Measurements from ENCODE around the gene WDR45B.
"Not testable (repeated sequence)": the region's sequence is repeated elsewhere in the genome, so short reads cannot be mapped to it uniquely, and the experiment has no call there.

The WDR45B gene

DNA sequence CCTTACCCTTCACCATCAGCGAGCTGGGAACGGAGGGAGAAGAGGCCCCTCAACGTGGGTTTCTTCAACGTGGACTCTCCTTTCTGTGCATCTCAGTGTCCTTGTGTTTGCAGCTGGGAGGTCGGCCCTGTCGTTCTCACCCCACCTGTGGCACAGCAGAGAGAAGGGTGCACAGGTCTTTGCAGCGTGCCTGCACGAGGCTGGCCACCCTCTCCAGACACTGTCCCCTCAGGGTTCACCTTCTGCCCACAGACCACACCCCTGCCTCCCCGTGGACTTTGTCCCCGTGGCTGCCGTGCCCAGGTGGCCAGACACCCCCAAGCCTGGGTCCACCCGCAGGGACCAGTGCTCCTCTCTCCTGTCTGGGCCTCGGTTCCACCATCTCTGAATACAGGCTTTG is 7.3 kb upstream of the WDR45B start:
- DNase-seq: no peak

DNA sequence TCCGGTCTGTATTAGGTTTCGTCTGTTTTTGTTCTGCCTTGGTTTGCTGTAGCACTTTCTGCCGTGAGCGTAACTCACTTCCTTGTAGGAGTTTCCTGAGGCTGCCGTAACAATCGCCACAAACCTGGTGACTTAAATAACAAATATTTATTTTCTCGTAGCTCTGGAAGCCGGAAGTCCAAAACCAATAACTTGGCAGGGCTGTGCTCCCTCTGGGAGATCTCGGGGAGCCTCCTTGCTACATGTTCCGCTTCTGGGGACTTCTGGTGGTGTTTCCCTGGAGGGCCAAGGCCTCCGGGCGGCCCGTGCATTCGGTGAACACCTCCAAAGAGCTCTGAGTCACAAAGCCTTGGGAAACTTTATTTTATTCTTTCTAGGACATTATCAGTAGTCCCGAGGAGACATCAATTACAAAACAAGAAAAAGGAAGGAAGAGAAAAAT is 6.8 kb upstream of the WDR45B start:
- DNase-seq: no peak

- DNase-seq: not testable (repeated sequence)
Observed at GRCh38 chr17:82654611-82655010, 6.4 kb upstream of the WDR45B start.

- DNase-seq: no peak
Observed at GRCh38 chr17:82653651-82654528, 5.6 kb upstream of the WDR45B start.

GRCh38 chr17:82650723-82651122 is 2.5 kb upstream of the WDR45B start:
- no peak for DNase-seq

DNA sequence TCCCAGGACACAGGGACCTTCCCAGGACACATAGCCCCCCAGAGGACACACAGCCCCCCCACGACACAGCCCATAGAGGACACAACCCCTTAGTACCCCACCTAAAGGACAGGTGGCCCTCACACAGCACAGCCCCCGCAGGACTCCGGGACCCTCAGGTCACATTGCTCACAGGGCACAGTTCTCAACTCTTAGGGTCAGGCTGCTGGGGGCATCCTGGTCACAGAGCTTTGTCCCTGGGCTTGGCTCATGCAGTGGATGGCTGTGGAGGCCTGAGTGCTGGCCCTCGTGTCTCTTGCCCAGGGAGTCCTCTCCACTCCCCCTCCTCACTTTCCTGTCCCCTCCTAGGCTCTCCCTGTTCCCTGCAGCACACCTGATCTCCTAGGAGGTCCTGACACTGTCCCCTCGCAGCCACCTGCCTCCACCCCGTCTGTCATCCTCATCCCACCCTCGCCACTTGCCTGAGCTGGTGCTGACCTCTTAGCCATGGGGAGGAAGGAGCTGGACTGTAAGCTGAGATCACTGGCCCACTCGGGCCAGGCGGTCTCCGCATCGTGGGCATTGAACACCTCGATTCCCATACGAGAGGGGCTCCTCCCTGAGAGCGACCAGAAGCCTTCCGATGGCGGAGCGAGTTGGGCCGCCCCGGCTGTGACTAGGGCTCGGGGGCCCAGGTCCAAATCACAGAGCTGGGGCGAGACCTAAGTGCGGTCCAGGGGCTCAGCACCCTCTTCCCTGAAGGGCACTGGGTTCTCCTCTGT is 1.4 kb upstream of the WDR45B start:
- no peak for DNase-seq

DNA sequence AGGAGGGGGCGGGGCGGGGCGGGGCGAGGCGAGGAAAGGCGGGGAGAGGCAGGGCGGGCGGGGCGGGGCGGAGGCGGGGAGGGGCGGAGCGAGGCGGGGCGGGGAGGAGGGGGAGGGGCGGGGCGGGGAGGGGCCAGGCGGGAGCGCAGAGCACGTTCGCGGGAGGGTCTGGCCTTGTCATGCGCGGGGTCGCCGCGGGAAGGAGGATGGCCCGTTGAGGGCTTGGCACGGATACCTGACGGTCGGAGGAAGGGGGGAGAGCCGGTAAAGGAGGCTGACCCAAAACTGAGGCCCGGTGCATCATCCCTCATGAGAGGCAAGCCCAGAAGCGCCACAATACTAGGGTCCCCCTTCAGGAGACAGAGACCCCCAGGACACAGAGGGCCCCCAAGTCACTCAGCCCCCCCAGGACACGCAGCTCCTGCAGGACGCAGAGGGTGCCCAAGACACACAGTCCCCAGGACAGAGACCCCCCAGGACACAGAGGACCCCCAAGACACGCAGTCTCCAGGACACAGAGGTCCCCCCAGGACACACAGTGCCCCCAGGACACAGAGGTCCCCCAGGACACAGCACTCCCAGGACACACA is 593 bp upstream of the WDR45B start:
- no peak for DNase-seq

GRCh38 chr17:82647593-82648164 is 565 bp downstream of the WDR45B start:
- no peak for DNase-seq

GRCh38 chr17:82645516-82645915 is 2.7 kb downstream of the WDR45B start:
- no peak for DNase-seq

DNA sequence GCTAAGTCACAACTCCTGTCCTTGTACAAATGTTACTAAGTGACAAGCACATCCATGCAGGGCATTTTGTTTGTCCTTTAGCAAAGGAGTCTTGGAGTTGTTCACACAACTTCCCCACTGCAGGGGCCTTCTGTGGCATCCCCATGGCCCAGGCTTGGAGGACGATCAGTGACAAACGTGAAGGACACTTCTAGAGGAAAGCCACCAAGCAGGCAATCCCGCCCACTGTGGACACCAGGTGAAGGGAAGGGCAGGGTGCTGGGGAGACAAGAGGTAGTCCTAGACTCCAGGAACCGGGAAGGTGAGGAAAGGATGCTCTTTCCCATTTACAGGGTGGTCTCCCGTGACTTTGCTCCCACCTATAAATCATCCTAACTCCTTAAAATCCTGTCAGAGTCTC is 4.1 kb downstream of the WDR45B start:
- DNase-seq: no peak

DNA sequence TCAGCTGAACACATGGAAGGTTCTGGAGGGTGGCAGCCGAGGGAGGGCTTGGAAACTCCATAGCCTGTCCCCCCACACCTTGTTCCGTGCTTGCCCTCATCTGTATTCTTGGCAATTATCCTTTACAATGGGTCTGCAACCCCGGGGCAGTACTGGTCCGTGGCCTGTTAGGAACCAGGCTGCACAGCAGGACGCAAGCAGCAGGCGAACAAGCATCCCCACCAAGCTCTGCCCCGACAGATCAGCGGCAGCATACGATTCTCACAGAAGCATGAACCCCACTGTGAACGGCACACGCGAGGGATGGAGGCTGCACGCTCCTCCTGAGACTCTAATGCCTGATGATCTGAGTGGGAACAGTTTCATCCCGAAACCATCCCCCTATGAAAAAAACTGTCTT is 6.2 kb downstream of the WDR45B start:
- DNase-seq: no peak

- DNase-seq: no peak
Observed at GRCh38 chr17:82640036-82640435, 8.2 kb downstream of the WDR45B start.

DNA sequence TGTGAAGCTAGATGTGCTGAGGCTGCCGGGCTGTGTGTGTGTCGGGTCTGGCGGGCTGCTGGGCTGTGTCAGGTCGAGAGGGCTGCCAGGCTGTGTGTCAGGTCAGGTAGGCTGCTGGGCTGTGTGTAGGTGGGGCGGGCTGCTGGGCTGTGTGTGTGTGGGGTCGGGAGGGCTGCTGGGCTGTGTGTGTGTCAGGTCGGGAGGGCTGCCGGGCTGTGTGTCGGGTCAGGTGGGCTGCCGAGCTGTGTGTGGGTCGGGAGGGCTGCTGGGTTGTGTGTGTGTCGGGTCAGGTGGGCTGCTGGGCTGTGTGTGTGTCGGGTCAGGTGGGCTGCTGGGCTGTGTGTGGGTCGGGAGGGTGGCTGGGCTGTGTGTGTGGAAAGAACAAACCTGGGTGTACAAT is 8.6 kb downstream of the WDR45B start:
- no peak for DNase-seq

GRCh38 chr17:82638183-82638773 is 10.0 kb downstream of the WDR45B start:
- DNase-seq: no peak

DNA sequence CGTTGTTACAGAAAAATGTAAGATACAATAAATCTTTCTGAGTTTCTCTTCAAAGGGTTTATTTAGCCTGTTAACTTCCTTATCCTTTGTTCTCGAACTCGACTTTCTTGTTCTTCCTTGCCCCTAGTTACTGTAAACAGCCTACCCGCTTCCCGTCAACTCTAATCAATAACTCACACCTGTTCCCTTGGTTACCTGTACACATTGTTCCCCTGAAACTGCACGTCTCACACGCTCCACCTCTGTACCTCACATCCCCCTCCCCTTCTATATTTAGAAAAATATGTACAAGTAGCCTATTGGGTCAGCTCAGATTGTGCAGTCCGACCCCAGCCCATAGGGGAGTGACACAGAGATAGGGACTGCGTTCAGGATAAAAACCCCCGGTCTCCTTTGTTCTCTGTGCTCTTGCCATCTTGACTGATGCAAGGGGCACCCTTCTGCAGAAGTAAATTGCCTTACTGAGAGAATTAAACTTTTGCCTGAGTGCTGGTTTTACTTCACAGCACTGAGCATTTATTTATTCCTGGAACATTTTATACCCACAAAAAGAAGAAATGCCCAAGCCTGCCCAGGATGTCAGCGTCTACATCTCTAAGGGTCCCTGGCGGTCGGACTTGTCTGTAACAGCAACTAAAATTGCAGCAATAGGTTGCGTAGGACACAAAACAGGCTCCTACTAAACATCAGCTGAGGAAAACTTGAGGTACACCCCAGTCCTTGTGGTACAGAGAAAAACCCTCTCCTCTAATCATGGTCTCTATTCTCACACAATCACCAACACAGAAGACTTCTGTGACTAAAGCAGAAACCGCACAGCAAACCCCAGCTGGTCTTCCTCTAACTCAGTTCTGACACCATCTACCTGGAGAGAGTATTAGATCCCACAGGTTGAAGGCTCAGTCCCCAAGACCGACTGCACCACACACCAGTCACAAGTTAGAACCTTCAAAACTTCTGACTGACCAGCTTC is 11.3 kb downstream of the WDR45B start:
- no peak for DNase-seq

GRCh38 chr17:82633343-82633742 is 14.9 kb downstream of the WDR45B start:
- no peak for DNase-seq

DNA sequence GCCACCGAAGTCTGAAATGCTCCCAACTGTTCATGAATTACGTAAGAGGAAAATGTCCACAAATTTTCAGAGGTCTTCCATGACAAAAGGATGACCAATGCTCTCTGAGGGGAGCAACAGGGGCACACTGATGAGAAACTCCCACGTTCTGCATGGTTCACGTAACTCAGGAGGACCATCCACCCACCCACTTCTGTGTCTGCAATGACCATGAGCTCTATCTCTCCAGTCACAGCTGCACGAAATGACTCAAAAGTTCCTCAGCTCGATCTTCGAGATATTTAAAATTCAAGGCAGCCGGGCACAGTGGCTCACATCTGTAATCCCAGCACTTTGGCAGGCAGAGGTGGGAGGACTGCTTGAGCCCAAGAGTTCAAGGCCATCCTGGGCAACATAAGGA is 15.8 kb downstream of the WDR45B start:
- no peak for DNase-seq

- DNase-seq: no peak
Observed at GRCh38 chr17:82631544-82631943, 16.7 kb downstream of the WDR45B start.

GRCh38 chr17:82630212-82630611 is 18.0 kb downstream of the WDR45B start:
- no peak for DNase-seq

- DNase-seq: no peak
Observed at GRCh38 chr17:82629748-82630147, 18.5 kb downstream of the WDR45B start.

DNA sequence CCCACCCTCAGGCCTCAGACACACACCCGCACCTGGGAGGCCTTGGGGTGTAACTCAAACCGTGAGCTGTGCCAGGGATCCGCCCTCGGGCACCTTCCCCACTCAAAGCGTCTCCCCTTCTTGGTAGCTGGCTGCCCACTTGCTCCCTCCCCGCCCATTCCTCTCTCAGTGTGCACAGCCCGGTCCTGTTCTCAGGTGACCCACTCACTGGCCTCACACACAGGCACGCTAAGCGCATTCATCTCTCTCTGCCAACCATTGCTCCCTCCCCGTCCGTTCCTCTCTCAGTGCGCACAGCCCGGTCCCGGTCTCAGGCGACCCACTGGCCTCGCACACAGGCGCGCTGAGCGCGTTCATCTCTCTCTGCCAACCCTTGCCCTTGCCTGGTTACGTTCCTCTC is 20.8 kb downstream of the WDR45B start:
- no peak for DNase-seq

GRCh38 chr17:82623707-82624106 is 24.5 kb downstream of the WDR45B start:
- no peak for DNase-seq

Data from NCI-H446 treated with DMSO at 0.1 percent for 48 hours (cell line).